ENCODE results near the gene SCUBE3. TPM values are rescaled to one million over a fixed set of nuclear protein-coding genes. Genes with fewer than 3 reads are reported as not detected.

SCUBE3 gene
- total RNA-seq, 4 donors from 2014 or later = 0.03 to 0.19 TPM; not detected in 2

DNA sequence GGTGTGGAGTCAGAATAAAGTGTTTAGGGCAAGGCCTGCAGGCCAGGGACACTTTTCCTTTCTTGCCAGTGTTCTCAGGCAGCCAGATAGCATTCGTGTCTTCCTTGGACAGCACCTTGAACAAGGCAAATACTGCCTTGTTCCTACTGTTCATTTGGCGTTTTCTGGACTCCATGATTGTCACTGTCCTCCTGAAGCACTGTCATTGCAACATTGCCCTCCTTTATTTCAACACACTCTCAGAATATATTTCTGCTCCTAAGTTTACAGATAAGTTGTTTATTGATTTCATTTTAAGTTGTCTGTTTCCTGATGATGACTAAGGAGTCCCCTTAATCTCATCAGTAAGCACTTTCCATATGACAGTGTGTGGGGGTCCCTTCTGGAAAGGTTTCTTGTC is 68.7 kb downstream of the SCUBE3 start:
- Histone ChIP-seq H3K27ac (no peak overlapping the region), H3K4me3 (no peak overlapping the region), H3K4me1 (peaks cover 0 to 1% (median 0%) of the 10 kb centered on the region in 3 donors), H3K9me3 (no peaks in the 10 kb centered on the region), H3K36me3 (peaks cover 18 to 68% (median 37%) of the 10 kb centered on the region in 3 donors), H3K27me3 (no peaks in the 10 kb centered on the region)
- no peak for DNase-seq
- intact Hi-C loops (cut with DNase I) = no loop called here
- TF ChIP-seq, protein P1, sequence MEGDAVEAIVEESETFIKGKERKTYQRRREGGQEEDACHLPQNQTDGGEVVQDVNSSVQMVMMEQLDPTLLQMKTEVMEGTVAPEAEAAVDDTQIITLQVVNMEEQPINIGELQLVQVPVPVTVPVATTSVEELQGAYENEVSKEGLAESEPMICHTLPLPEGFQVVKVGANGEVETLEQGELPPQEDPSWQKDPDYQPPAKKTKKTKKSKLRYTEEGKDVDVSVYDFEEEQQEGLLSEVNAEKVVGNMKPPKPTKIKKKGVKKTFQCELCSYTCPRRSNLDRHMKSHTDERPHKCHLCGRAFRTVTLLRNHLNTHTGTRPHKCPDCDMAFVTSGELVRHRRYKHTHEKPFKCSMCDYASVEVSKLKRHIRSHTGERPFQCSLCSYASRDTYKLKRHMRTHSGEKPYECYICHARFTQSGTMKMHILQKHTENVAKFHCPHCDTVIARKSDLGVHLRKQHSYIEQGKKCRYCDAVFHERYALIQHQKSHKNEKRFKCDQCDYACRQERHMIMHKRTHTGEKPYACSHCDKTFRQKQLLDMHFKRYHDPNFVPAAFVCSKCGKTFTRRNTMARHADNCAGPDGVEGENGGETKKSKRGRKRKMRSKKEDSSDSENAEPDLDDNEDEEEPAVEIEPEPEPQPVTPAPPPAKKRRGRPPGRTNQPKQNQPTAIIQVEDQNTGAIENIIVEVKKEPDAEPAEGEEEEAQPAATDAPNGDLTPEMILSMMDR (IDR thresholded peaks at IDR 0.05) = no peak
- TF ChIP-seq POLR2A (IDR thresholded peaks at IDR 0.05) = no peak
- 82 to 89% methylated on average over 2 of the region's 2 CpGs for WGBS, 2 donors

DNA sequence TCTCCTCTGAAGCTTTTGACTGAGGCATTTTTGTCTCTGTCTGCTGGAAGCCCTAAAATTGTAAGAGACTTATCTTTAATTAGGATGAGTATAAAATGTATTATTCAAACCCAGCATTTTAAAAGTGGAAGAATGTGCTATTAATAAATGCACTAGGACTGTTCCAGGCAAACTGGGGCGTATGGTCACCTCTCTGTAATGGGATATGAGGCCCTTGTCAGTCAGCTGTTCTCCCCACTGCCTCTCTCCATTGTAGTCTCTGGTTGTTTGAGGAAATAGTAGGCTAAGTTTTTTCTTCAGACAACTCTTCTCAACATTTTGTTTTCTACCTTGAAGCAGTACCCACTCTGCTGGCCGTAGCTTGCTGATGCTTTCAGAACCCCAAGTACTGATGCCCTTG is 69.6 kb downstream of the SCUBE3 start:
- no peak for DNase-seq
- Histone ChIP-seq H3K27me3 (no peaks in the 10 kb centered on the region), H3K36me3 (peaks cover 21 to 77% (median 46%) of the 10 kb centered on the region in 3 donors), H3K4me3 (no peak overlapping the region), H3K27ac (no peak overlapping the region), H3K9me3 (no peaks in the 10 kb centered on the region), H3K4me1 (peaks cover 0 to 6% (median 0%) of the 10 kb centered on the region in 3 donors)
- intact Hi-C loops (cut with DNase I) = no loop called here
- WGBS, 2 donors = 60 to 100% methylated on average over 2 of the region's 2 CpGs
- no peak for TF ChIP-seq POLR2A (IDR thresholded peaks at IDR 0.05)
- TF ChIP-seq, protein P1 (IDR thresholded peaks at IDR 0.05) = no peak

DNA sequence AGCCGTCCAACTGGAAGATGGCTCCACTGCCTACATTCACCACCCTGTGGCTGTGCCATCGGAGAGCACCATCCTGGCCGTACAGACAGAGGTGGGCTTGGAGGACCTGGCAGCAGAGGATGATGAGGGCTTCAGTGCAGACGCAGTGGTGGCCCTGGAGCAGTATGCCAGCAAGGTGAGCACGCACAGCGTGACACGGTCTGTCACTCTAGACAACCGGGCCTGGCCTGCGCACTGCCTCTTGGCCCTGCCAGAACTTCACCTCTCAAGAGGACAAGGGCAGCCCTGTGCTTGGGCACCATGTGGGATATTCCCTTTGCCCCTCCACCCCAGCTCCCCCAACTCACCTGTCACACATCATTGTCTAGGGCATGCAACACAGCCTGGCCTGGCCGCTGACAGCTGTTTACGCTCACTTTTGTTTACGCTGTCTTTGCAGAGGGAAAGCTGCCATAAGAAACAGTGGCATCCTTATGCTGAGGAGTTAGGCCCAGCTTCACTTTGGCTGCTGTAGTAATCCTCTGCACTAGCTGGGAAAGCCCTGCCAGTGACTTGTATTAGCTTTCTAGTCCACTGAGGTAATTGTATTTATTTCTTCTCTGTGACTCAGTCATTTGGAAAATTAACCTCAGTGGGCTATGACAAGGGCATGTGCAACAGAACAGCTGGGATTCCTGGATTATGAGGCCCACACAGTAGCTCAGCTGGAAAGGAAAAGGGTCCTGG is 74.1 kb downstream of the SCUBE3 start:
- Histone ChIP-seq H3K9me3 (no peaks in the 10 kb centered on the region), H3K36me3 (peaks cover 37 to 100% (median 46%) of the 10 kb centered on the region in 3 donors), H3K27me3 (no peaks in the 10 kb centered on the region), H3K4me3 (no peak overlapping the region), H3K27ac (no peak overlapping the region), H3K4me1 (peaks cover 0 to 6% (median 0%) of the 10 kb centered on the region in 3 donors)
- DNase-seq = no peak
- 81 to 92% methylated on average over 7 to 10 of the region's 12 CpGs for WGBS, 2 donors
- TF ChIP-seq, protein P1 (IDR thresholded peaks at IDR 0.05) = no peak
- intact Hi-C loops (cut with DNase I) = no loop called here

DNA sequence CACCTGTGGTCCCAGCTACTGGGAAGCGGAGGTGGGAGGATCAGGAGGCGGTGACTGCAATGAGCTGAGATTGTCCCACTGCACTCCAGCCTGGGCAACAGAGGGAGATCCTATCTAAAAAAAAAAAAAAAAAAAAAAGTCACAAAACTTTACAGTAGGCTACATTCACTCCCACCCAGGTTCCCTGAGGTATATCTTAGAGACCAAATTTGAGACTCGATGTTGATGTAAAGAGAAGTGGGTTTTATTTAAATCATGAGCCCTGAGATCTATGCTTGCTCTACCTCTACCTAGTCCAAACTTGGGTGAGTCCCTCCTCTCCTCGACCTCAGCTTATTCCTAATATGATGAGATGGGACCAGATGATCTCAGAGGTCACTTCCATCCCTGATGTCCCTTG is 75.1 kb downstream of the SCUBE3 start:
- DNase-seq = no peak
- no peak for TF ChIP-seq POLR2A (IDR thresholded peaks at IDR 0.05)
- TF ChIP-seq, protein P1 (IDR thresholded peaks at IDR 0.05) = no peak
- intact Hi-C loops (cut with DNase I) = no loop called here

DNA sequence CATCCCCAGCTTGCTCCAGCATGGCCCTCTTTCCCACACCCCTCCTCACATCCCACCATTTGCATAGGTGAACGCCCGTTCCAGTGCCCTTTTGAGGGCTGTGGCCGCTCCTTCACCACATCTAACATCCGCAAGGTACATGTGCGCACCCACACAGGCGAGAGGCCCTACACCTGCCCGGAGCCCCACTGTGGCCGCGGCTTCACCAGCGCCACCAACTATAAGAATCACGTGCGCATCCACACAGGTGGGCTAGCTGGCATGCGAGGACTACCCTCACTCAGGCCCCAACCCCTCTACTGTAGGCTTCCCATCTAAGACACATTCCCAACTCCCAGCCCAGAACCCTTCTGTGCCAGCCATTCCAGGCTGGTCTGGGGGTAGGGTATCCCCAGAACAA is 77.7 kb downstream of the SCUBE3 start:
- 87 to 98% methylated on average over 7 to 13 of the region's 13 CpGs for WGBS, 2 donors
- intact Hi-C loops (cut with DNase I) = no loop called here
- DNase-seq = no peak
- H3K9me3 ChIP-seq = no peaks in the 10 kb centered on the region
- no peak overlapping the region for H3K4me3 ChIP-seq
- peaks cover 0 to 6% (median 0%) of the 10 kb centered on the region in 3 donors for H3K4me1 ChIP-seq
- H3K36me3 ChIP-seq = peaks cover 22 to 99% (median 28%) of the 10 kb centered on the region in 3 donors
- TF ChIP-seq, protein P1 (IDR thresholded peaks at IDR 0.05) = no peak
- no peak for TF ChIP-seq POLR2A (IDR thresholded peaks at IDR 0.05)
- no peaks in the 10 kb centered on the region for H3K27me3 ChIP-seq
- no peak overlapping the region for H3K27ac ChIP-seq

More for the DNA sequence above, 75.1 kb downstream of the SCUBE3 start:
- Histone ChIP-seq H3K9me3 (no peaks in the 10 kb centered on the region), H3K27me3 (no peaks in the 10 kb centered on the region), H3K4me1 (peaks cover 0 to 6% (median 0%) of the 10 kb centered on the region in 3 donors), H3K27ac (no peak overlapping the region), H3K4me3 (no peak overlapping the region), H3K36me3 (peaks cover 37 to 100% (median 40%) of the 10 kb centered on the region in 3 donors)
- WGBS, 2 donors = 71 to 74% methylated on average over 4 of the region's 4 CpGs
